Measurements from ENCODE around the gene DOP1A. TPM values are rescaled to one million over a fixed set of nuclear protein-coding genes. Genes with fewer than 3 reads are reported as not detected.

Gene DOP1A
- total and polyA plus RNA-seq, 2 donors (not counting 1 experiment from before 2014, with no cell fraction given) = 9.4 to 28.3 TPM

- intact Hi-C loops (cut with micrococcal nuclease) = no loop called here
- no peaks in the 10 kb centered on the region for H3K9me3 Mint-ChIP-seq (ENCODE audit: insufficient read depth)
- no peak for TF ChIP-seq CTCF (IDR thresholded peaks at IDR 0.05)
- TF ChIP-seq EZH2 (IDR thresholded peaks at IDR 0.05; ENCODE audit: borderline replicate concordance, insufficient read depth, low read depth, low read length, poor library complexity, severe bottlenecking) = no peak
- no peaks in the 10 kb centered on the region for H3K27me3 Mint-ChIP-seq
- no peak overlapping the region for H3K9ac ChIP-seq (ENCODE audit: low read length)
- no peak overlapping the region for H3K27ac ChIP-seq (ENCODE audit: low read length in 2 of 2)
- peaks cover 10% of the 10 kb centered on the region for H3K4me1 Mint-ChIP-seq
- H3K4me3 ChIP-seq (ENCODE audit: control extremely low read depth in 1 of 5, extremely low read depth in 1 of 5, insufficient read depth in 1 of 5, low read depth in 2 of 5, low read length in 4 of 5) = no peak overlapping the region
- no peak overlapping the region for H3K4me2 ChIP-seq (replicated peaks; ENCODE audit: low read depth, low read length, poor library complexity, severe bottlenecking)
- peaks cover 0 to 16% of the 10 kb centered on the region in 2 experiments for H3K36me3 ChIP-seq (replicated peaks in 1 of 2; ENCODE audit: control extremely low read depth in 1 of 2, control insufficient read depth in 1 of 2, extremely low read depth in 1 of 2, insufficient read depth in 2 of 2, low read length in 1 of 2)
- ChIA-PET CTCF (interaction anchor here (1.9 kb wide), 1 partner anchor 47 kb away, joined by 7 read pairs; the partner anchor contains the start of gene DOP1A), POLR2A (no interaction called here)
- no CpG with 5 or more reads among the region's 1 CpG for WGBS (ENCODE audit: insufficient coverage)
- no peaks in the 10 kb centered on the region for H3K27me3 ChIP-seq (replicated peaks in 1 of 4; ENCODE audit: control extremely low read depth in 1 of 4, control insufficient read depth in 3 of 4, insufficient read depth in 4 of 4, low read length in 3 of 4)
- no peak overlapping the region for H3K4me3 Mint-ChIP-seq
- no peak for ATAC-seq (ENCODE audit: low read depth)
- no peaks in the 10 kb centered on the region for H3K9me3 ChIP-seq (ENCODE audit: control extremely low read depth in 1 of 3, control insufficient read depth in 2 of 3, insufficient read depth in 1 of 3, low read length in 2 of 3)
- H3K4me1 ChIP-seq (ENCODE audit: control insufficient read depth in 2 of 2, insufficient read depth in 2 of 2, low read length in 2 of 2) = no peaks in the 10 kb centered on the region
- H3K27ac Mint-ChIP-seq = no peak overlapping the region
- DNase-seq = no peak
- H4K20me1 ChIP-seq (ENCODE audit: control insufficient read depth, insufficient read depth, low read length, poor library complexity, severe bottlenecking) = no peaks in the 10 kb centered on the region
- H3K79me2 ChIP-seq (ENCODE audit: control insufficient read depth, insufficient read depth, low read length) = no peaks in the 10 kb centered on the region
- no peak overlapping the region for H2AFZ ChIP-seq (ENCODE audit: insufficient read depth, low read depth, low read length, poor library complexity, severe bottlenecking)
Measured at GRCh38 chr6:83114164-83114563, 46.7 kb downstream of the DOP1A start.

GRCh38 chr6:83117802-83118201 lies 50.3 kb downstream of the DOP1A start:
- Mint-ChIP-seq H3K9me3 (ENCODE audit: insufficient read depth) (no peaks in the 10 kb centered on the region), H3K27ac (no peak overlapping the region), H3K4me1 (no peaks in the 10 kb centered on the region), H3K4me3 (no peak overlapping the region), H3K27me3 (no peaks in the 10 kb centered on the region)
- no peak for DNase-seq
- ChIA-PET POLR2A (no interaction called here), CTCF (interaction anchor here (1.4 to 2.2 kb wide), 2 partner anchors 26 to 51 kb away, joined by 3 to 8 read pairs; partner anchors contain the start of gene DOP1A)
- Histone ChIP-seq H3K79me2 (ENCODE audit: control insufficient read depth, insufficient read depth, low read length) (no peaks in the 10 kb centered on the region), H2AFZ (ENCODE audit: insufficient read depth, low read depth, low read length, poor library complexity, severe bottlenecking) (no peak overlapping the region), H3K27me3 (replicated peaks in 1 of 4; ENCODE audit: control extremely low read depth in 1 of 4, control insufficient read depth in 3 of 4, insufficient read depth in 4 of 4, low read length in 3 of 4) (no peaks in the 10 kb centered on the region), H4K20me1 (ENCODE audit: control insufficient read depth, insufficient read depth, low read length, poor library complexity, severe bottlenecking) (no peaks in the 10 kb centered on the region), H3K9ac (ENCODE audit: low read length) (no peak overlapping the region), H3K9me3 (ENCODE audit: control extremely low read depth in 1 of 3, control insufficient read depth in 2 of 3, insufficient read depth in 1 of 3, low read length in 2 of 3) (no peaks in the 10 kb centered on the region), H3K4me2 (replicated peaks; ENCODE audit: low read depth, low read length, poor library complexity, severe bottlenecking) (no peak overlapping the region), H3K27ac (ENCODE audit: low read length in 2 of 2) (no peak overlapping the region), H3K4me1 (ENCODE audit: control insufficient read depth in 2 of 2, insufficient read depth in 2 of 2, low read length in 2 of 2) (no peaks in the 10 kb centered on the region), H3K4me3 (ENCODE audit: control extremely low read depth in 1 of 5, extremely low read depth in 1 of 5, insufficient read depth in 1 of 5, low read depth in 2 of 5, low read length in 4 of 5) (no peak overlapping the region), H3K36me3 (replicated peaks in 1 of 2; ENCODE audit: control extremely low read depth in 1 of 2, control insufficient read depth in 1 of 2, extremely low read depth in 1 of 2, insufficient read depth in 2 of 2, low read length in 1 of 2) (peaks cover 5 to 22% of the 10 kb centered on the region in 2 experiments)
- TF ChIP-seq CTCF (IDR thresholded peaks at IDR 0.05) (no peak), EZH2 (IDR thresholded peaks at IDR 0.05; ENCODE audit: borderline replicate concordance, insufficient read depth, low read depth, low read length, poor library complexity, severe bottlenecking) (no peak)
- ATAC-seq (ENCODE audit: low read depth) = no peak
- no CpG with 5 or more reads among the region's 1 CpG for WGBS (ENCODE audit: insufficient coverage)
- intact Hi-C loops (cut with micrococcal nuclease) = no loop called here

All from B cell (primary cell).